MM.1S (cell line): ENCODE measurements around the gene FAM20C.

Experiments used
- DNase-seq: peaks from one replicate; pipeline ENCODE4 v3.0.0-alpha.2; 2015
- H2AFZ ChIP-seq: fragments of 300-600 bp; sonication (generic); 2 replicates; pipeline ENCODE4 v1.6.0; 2016; ENCODE audit warnings: antibody characterized with exemption, low read length
- H3F3A ChIP-seq: fragments of 300-600 bp; sonication (generic); 2 replicates; pipeline ENCODE4 v1.6.1; 2016; ENCODE audit warnings: mild to moderate bottlenecking, antibody characterized with exemption, low read length, moderate library complexity, mixed read lengths; ENCODE audit not compliant: insufficient read depth
- H3K27ac ChIP-seq: fragments of 300-600 bp; sonication (generic); 2 replicates; pipeline ENCODE4 v1.5.1; 2016; ENCODE audit warnings: mild to moderate bottlenecking, low read length
- H3K27me3 ChIP-seq: fragments of 300-600 bp; sonication (generic); replicated peaks from 2 replicates; pipeline ENCODE4 v1.6.0; 2016; ENCODE audit warnings: low read length; ENCODE audit not compliant: insufficient read depth
- H3K36me3 ChIP-seq: fragments of 300-600 bp; sonication (generic); replicated peaks from 2 replicates; pipeline ENCODE4 v1.6.1; 2016; ENCODE audit warnings: mild to moderate bottlenecking, low read length, mixed read lengths; ENCODE audit not compliant: insufficient read depth
- H3K4me1 ChIP-seq: fragments of 300-600 bp; sonication (generic); 2 replicates; pipeline ENCODE4 v1.6.1; 2016; ENCODE audit warnings: low read length, mixed read lengths
- H3K4me2 ChIP-seq: fragments of 300-600 bp; sonication (generic); 2 replicates; pipeline ENCODE4 v1.6.0; 2016; ENCODE audit warnings: low read depth, low read length
- H3K4me3 ChIP-seq: fragments of 300-600 bp; sonication (generic); 2 replicates; pipeline ENCODE4 v1.5.1; 2016; ENCODE audit warnings: low read length, mixed read lengths
- H3K79me2 ChIP-seq: fragments of 300-600 bp; sonication (generic); 2 replicates; pipeline ENCODE4 v1.6.1; 2016; ENCODE audit warnings: mixed run types, low read length, mixed read lengths
- H3K9ac ChIP-seq: fragments of 300-600 bp; sonication (generic); 2 replicates; pipeline ENCODE4 v1.6.1; 2016; ENCODE audit warnings: low read length, mixed read lengths
- H3K9me2 ChIP-seq: fragments of 300-600 bp; sonication (generic); replicated peaks from 2 replicates; pipeline ENCODE4 v1.6.1; 2016; ENCODE audit warnings: mild to moderate bottlenecking, low read length, mixed read lengths; ENCODE audit not compliant: insufficient read depth
- H3K9me3 ChIP-seq: fragments of 300-600 bp; sonication (generic); replicated peaks from 2 replicates; pipeline ENCODE4 v1.6.1; 2016; ENCODE audit warnings: mild to moderate bottlenecking, low read length, mixed read lengths; ENCODE audit not compliant: insufficient read depth
- H4K20me1 ChIP-seq: fragments of 300-600 bp; sonication (generic); 2 replicates; pipeline ENCODE4 v1.6.1; 2016; ENCODE audit warnings: mild to moderate bottlenecking, low read length, moderate library complexity, mixed read lengths; ENCODE audit not compliant: insufficient read depth
- EZH2 ChIP-seq: fragments of 300-600 bp; sonication (generic); optimal IDR thresholded peaks from 2 replicates; pipeline ENCODE3; 2017; ENCODE audit warnings: low read depth, mild to moderate bottlenecking, antibody characterized with exemption, low read length, mixed read lengths
- EZH2phosphoT487 ChIP-seq: fragments of 300-600 bp; sonication (generic); IDR thresholded peaks from 2 replicates; pipeline ENCODE4 v1.6.1; 2018; ENCODE audit warnings: antibody characterized with exemption, low read length
- TF ChIP-seq, protein P1 (sequence below): fragments of 300-600 bp; sonication (generic); IDR thresholded peaks from 2 replicates; pipeline ENCODE4 v1.5.1; 2016; ENCODE audit warnings: antibody characterized with exemption, low read length, mixed read lengths

The FAM20C gene

DNA sequence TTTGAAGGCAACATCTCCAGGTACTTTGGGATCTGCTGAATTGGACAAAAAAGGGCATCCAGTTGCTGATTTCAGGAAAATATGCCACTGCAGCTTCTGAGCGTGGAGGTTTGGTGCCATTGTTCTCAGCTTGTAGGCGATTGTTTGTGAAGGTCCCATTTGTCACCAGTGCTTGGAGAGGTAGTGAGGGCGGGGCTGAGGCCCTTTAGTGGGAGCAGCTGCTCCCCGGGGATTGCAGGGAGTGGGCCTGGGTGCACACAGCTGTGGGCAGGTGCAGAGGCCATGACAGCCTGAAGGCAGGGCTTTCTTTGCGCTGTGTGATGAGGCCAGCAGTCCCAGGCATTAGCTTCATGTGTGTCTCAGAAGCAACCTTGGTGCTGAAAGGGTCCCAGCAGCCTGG is 3.9 kb downstream of the FAM20C start:
- Histone ChIP-seq H3K79me2 (no peaks in the 10 kb centered on the region), H4K20me1 (no peaks in the 10 kb centered on the region), H3K27ac (no peak overlapping the region), H3F3A (no peaks in the 10 kb centered on the region), H3K9ac (no peak overlapping the region), H3K4me1 (no peaks in the 10 kb centered on the region), H3K9me3 (no peaks in the 10 kb centered on the region), H3K4me3 (no peak overlapping the region), H3K27me3 (no peaks in the 10 kb centered on the region), H2AFZ (no peak overlapping the region), H3K9me2 (no peaks in the 10 kb centered on the region), H3K4me2 (no peak overlapping the region), H3K36me3 (no peaks in the 10 kb centered on the region)
- TF ChIP-seq EZH2phosphoT487, result no peak
- no peak for TF ChIP-seq EZH2
- TF ChIP-seq, protein P1, sequence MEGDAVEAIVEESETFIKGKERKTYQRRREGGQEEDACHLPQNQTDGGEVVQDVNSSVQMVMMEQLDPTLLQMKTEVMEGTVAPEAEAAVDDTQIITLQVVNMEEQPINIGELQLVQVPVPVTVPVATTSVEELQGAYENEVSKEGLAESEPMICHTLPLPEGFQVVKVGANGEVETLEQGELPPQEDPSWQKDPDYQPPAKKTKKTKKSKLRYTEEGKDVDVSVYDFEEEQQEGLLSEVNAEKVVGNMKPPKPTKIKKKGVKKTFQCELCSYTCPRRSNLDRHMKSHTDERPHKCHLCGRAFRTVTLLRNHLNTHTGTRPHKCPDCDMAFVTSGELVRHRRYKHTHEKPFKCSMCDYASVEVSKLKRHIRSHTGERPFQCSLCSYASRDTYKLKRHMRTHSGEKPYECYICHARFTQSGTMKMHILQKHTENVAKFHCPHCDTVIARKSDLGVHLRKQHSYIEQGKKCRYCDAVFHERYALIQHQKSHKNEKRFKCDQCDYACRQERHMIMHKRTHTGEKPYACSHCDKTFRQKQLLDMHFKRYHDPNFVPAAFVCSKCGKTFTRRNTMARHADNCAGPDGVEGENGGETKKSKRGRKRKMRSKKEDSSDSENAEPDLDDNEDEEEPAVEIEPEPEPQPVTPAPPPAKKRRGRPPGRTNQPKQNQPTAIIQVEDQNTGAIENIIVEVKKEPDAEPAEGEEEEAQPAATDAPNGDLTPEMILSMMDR, result no peak
- DNase-seq, result no peak

DNA sequence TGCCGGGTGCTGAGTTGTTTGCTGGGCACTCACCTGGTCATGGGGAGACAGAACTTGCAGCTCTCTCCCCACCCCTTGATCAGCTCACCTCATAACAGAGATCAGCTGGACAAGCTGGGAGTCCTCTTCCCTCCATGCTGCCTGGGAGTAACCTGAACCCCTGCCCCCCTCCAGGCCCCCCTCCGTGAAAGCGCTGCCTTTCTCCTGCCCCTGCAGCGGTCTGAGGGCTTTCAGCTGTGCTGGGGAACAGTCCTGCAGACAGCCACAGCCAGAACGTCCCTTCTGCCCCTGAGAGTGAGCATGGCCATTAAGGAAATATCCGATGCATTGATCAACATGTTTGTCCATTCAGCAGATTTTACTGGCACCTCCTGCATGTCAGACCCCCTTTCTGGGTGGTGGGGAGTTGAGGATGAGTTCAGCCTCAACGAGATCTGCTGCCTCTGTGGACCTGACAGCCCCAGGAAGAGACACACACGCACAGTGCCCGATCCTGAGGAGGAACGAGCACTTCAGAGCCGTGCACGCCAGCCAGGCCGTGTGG is 4.5 kb downstream of the FAM20C start:
- no peaks in the 10 kb centered on the region for H3K79me2 ChIP-seq
- DNase-seq, result no peak
- no peak for TF ChIP-seq EZH2
- TF ChIP-seq EZH2phosphoT487, result no peak
- TF ChIP-seq, protein P1, result no peak

DNA sequence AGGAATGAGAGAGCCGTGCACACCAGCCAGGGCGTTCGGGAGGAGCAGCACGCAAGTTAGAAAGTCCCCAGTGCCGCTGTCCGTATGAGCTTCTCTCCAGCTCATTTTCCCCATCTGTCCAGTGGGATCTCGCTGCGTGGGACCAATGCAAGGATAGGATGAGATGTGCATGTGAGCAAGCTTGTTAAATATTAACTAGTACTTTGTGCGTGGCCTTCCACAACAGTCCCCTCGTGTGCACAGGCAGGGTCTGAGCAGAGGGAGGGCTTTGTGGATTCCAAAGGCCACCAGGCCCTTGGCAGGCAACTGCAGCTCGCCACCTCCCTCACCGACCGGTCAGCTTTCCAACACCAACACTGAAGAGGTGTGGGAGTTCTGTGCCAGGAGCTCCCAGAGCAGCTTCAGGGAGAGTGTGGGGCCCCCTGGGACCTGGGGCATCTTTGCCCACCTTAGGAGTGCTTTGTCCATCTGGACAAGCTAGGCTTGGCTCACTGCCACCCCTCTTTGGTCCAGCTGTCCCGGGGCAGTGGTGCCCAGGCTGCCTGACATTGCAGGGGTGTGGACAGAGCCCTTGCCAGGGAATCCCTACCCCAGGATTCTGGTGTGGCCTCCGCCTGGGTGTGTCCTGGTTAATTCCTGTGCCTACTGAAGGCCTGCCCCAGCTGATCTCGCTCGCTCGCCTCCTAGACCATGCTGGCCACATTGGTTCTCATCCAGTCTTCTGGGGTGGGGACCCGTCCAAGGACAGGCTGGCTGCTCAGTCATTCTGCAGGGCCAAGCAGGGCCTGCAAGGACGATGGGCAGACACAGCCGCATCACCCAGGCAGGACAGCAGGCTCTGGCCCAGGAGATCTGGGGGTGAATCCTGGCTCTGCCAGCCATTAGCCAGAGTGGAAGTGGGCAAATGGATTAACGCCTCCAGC is 5.3 kb downstream of the FAM20C start:
- TF ChIP-seq, protein P1, result no peak
- TF ChIP-seq EZH2 (no peak), EZH2phosphoT487 (no peak)
- no peaks in the 10 kb centered on the region for H3K9me3 ChIP-seq
- no peak overlapping the region for H3K27ac ChIP-seq
- H3F3A ChIP-seq, result no peaks in the 10 kb centered on the region
- no peaks in the 10 kb centered on the region for H3K36me3 ChIP-seq
- H3K9ac ChIP-seq, result no peak overlapping the region
- H3K4me1 ChIP-seq, result no peaks in the 10 kb centered on the region
- no peaks in the 10 kb centered on the region for H4K20me1 ChIP-seq
- no peak overlapping the region for H3K4me3 ChIP-seq
- H3K27me3 ChIP-seq, result no peaks in the 10 kb centered on the region
- no peak for DNase-seq
- no peaks in the 10 kb centered on the region for H3K79me2 ChIP-seq
- no peak overlapping the region for H2AFZ ChIP-seq
- no peak overlapping the region for H3K4me2 ChIP-seq
- H3K9me2 ChIP-seq, result no peaks in the 10 kb centered on the region

More for the DNA sequence above, 4.5 kb downstream of the FAM20C start:
- H3K27ac ChIP-seq, result no peak overlapping the region
- H3K4me1 ChIP-seq, result no peaks in the 10 kb centered on the region
- H3K9me2 ChIP-seq, result no peaks in the 10 kb centered on the region
- no peak overlapping the region for H2AFZ ChIP-seq
- H3K36me3 ChIP-seq, result no peaks in the 10 kb centered on the region
- H4K20me1 ChIP-seq, result no peaks in the 10 kb centered on the region
- H3K9me3 ChIP-seq, result no peaks in the 10 kb centered on the region
- H3K9ac ChIP-seq, result no peak overlapping the region
- no peak overlapping the region for H3K4me2 ChIP-seq
- no peaks in the 10 kb centered on the region for H3K27me3 ChIP-seq
- H3K4me3 ChIP-seq, result no peak overlapping the region
- no peaks in the 10 kb centered on the region for H3F3A ChIP-seq
